OCI-LY3 (cell line): Measurements from ENCODE around the gene EML1.
A peak's percentile ranks its signal among the peaks of the same experiment; 100 is the strongest.

ENCODE experiments used
- H2AFZ ChIP-seq: fragments of 200-600, 300-600 bp; shearing (Covaris generic); 2 replicates; pipeline ENCODE4 v1.6.0; 2014; ENCODE audit warnings: antibody characterized with exemption, low read depth, low read length
- H3K27ac ChIP-seq: fragments of 200-600, 300-600 bp; sonication (generic); 2 replicates; pipeline ENCODE4 v1.5.1; 2014; ENCODE audit warnings: mild to moderate bottlenecking, low read length, moderate library complexity, mixed read lengths
- H3K27me3 ChIP-seq: fragments of 200-600, 300-600 bp; sonication (generic); 2 replicates; pipeline ENCODE4 v1.6.1; 2014; ENCODE audit warnings: low read depth, low read length, mixed read lengths
- H3K36me3 ChIP-seq: fragments of 200-600, 300-600 bp; sonication (generic); replicated peaks from 2 replicates; pipeline ENCODE3; 2014; ENCODE audit warnings: low read depth, low read length, mixed read lengths
- H3K4me1 ChIP-seq: fragments of 300-600, 200-600 bp; sonication (generic); 2 replicates; pipeline ENCODE4 v1.6.1; 2014; ENCODE audit warnings: low read length, mixed read lengths
- H3K4me2 ChIP-seq: fragments of 200-600, 300-600 bp; sonication (generic); 2 replicates; pipeline ENCODE4 v1.6.1; 2014; ENCODE audit warnings: low read length, mixed read lengths
- H3K4me3 ChIP-seq: fragments of 300-600, 200-600 bp; sonication (generic); 2 replicates; pipeline ENCODE4 v1.5.1; 2014; ENCODE audit warnings: antibody characterized with exemption, mild to moderate bottlenecking, low read length, moderate library complexity
- H3K79me2 ChIP-seq: fragments of 300-600, 200-600 bp; shearing (Covaris generic); 2 replicates; pipeline ENCODE4 v1.6.1; 2014; ENCODE audit warnings: mild to moderate bottlenecking, low read length, mixed read lengths
- H3K9ac ChIP-seq: fragments of 300-600, 200-600 bp; shearing (Covaris generic); 2 replicates; pipeline ENCODE4 v1.6.0; 2014; ENCODE audit warnings: mild to moderate bottlenecking, low read length, moderate library complexity
- H3K9me3 ChIP-seq: fragments of 200-600, 300-600 bp; shearing (Covaris generic); 2 replicates; pipeline ENCODE4 v1.6.1; 2014; ENCODE audit warnings: low read length, mixed read lengths; ENCODE audit not compliant: insufficient read depth
- H4K20me1 ChIP-seq: fragments of 200-600, 300-600 bp; sonication (generic); 2 replicates; pipeline ENCODE4 v1.6.1; 2016; ENCODE audit warnings: low read length, mixed read lengths; ENCODE audit not compliant: insufficient read depth
- CTCF ChIP-seq: fragments of 200-600, 300-600 bp; sonication (generic); IDR thresholded peaks from 2 replicates; pipeline ENCODE4 v1.5.1; 2014; ENCODE audit warnings: antibody characterized with exemption, low read length, low read depth
- EZH2phosphoT487 ChIP-seq: fragments of 200-600 bp; shearing (Covaris generic); IDR thresholded peaks from 2 replicates; pipeline ENCODE4 v1.6.1; 2018; ENCODE audit warnings: antibody characterized with exemption, mixed run types, low read depth

The EML1 gene

GRCh38 chr14:99930420-99931274, 137.4 kb downstream of the EML1 start:
- Histone ChIP-seq H3K4me1 (peaks cover 22% of the 10 kb centered on the region), H3K27ac (peak overlapping the region; percentile 39), H3K27me3 (no peaks in the 10 kb centered on the region), H3K9me3 (no peaks in the 10 kb centered on the region), H4K20me1 (no peaks in the 10 kb centered on the region), H3K79me2 (no peaks in the 10 kb centered on the region), H3K36me3 (peaks cover 15% of the 10 kb centered on the region), H3K9ac (no peak overlapping the region), H3K4me2 (peak overlapping the region; percentile 61), H2AFZ (no peak overlapping the region), H3K4me3 (peak overlapping the region; percentile 21; the same call in 1 of the 2 replicates)
- TF ChIP-seq CTCF: no peak
- TF ChIP-seq EZH2phosphoT487: no peak

- Histone ChIP-seq H3K27me3 (no peaks in the 10 kb centered on the region), H4K20me1 (no peaks in the 10 kb centered on the region), H3K27ac (peak overlapping the region; percentile 11; the same call in 1 of the 2 replicates), H3K4me3 (peak overlapping the region; percentile 21; the same call in 1 of the 2 replicates), H3K79me2 (no peaks in the 10 kb centered on the region), H3K36me3 (peaks cover 18% of the 10 kb centered on the region), H2AFZ (no peak overlapping the region), H3K9ac (no peak overlapping the region), H3K4me1 (peaks cover 22% of the 10 kb centered on the region), H3K4me2 (peak overlapping the region; percentile 61), H3K9me3 (no peaks in the 10 kb centered on the region)
- TF ChIP-seq EZH2phosphoT487: no peak
- TF ChIP-seq CTCF: no peak
Observed at GRCh38 chr14:99931308-99931707, 138.1 kb downstream of the EML1 start.

- Histone ChIP-seq H4K20me1 (no peaks in the 10 kb centered on the region), H3K4me3 (no peak overlapping the region), H3K36me3 (peaks cover 31% of the 10 kb centered on the region), H3K9ac (no peak overlapping the region), H3K27ac (no peak overlapping the region), H2AFZ (no peak overlapping the region), H3K9me3 (no peaks in the 10 kb centered on the region), H3K27me3 (no peaks in the 10 kb centered on the region), H3K4me1 (peaks cover 16% of the 10 kb centered on the region), H3K4me2 (no peak overlapping the region), H3K79me2 (no peaks in the 10 kb centered on the region)
- no peak for TF ChIP-seq EZH2phosphoT487
- no peak for TF ChIP-seq CTCF
Observed at GRCh38 chr14:99936056-99936455, 142.8 kb downstream of the EML1 start.

GRCh38 chr14:99936738-99937474, 143.7 kb downstream of the EML1 start:
- Histone ChIP-seq H3K9me3 (no peaks in the 10 kb centered on the region), H2AFZ (no peak overlapping the region), H3K27me3 (no peaks in the 10 kb centered on the region), H3K79me2 (no peaks in the 10 kb centered on the region), H3K36me3 (peaks cover 32% of the 10 kb centered on the region), H3K27ac (no peak overlapping the region), H3K4me3 (no peak overlapping the region), H4K20me1 (no peaks in the 10 kb centered on the region), H3K4me2 (0 out of 2 replicates have a peak overlapping the region, but pooled peaks have one; percentile 8), H3K4me1 (peaks cover 9% of the 10 kb centered on the region), H3K9ac (no peak overlapping the region)
- TF ChIP-seq CTCF (no peak), EZH2phosphoT487 (no peak)
